K562 (cell line): Measurements from ENCODE around the gene NECTIN2. TPM values are rescaled to one million over a fixed set of nuclear protein-coding genes. Genes with fewer than 3 reads are reported as not detected.
"Not testable (repeated sequence)": the region's sequence is repeated elsewhere in the genome, so short reads cannot be mapped to it uniquely, and the experiment has no call there.

ENCODE experiments used
- ATAC-seq: fragments of 200-7000 bp; cut with Tn5 transposase; 3 replicates; pipeline ENCODE4 v1.9.1; 2020; ENCODE audit warnings: moderate library complexity
- BruUV-seq: library from RNA; stranded (reverse); fragments of 400-500 nt; replicated peaks from 2 replicates; lab custom pipeline; 2021; lab: Mats Ljungman, UMichigan
- CTCF ChIA-PET: fragments of 300-600 bp; formaldehyde crosslinking; extraction: SDS; loops from one replicate; lab custom pipeline; 2021; ENCODE audit warnings: low intra/inter-chr PET ratio; lab: Yijun Ruan, JAX
- POLR2A ChIA-PET: fragments of 300-600, 350-650 bp; sonication (Branson Sonifier 250); formaldehyde crosslinking; extraction: SDS; loops from one replicate; lab custom pipeline; 2021; ENCODE audit warnings: antibody characterized with exemption, inconsistent platforms; lab: Yijun Ruan, JAX
- DNase-seq, 4 experiments: peaks; one replicate each; pipeline versions ENCODE4 v3.0.0 to v3.0.0-alpha.2; 2011 to 2018; ENCODE audit warnings: low spot score in 3 of 4, mixed read lengths in 3 of 4; ENCODE audit errors: extremely low read depth in 1 of 4
- FAIRE-seq: peaks from 2 replicates; lab custom pipeline; 2011; peaks lifted over from hg19 to GRCh38; lab: Jason Lieb, UNC
- H2AFZ ChIP-seq: 2 replicates; pipeline ENCODE4 v1.6.0; 2011; ENCODE audit warnings: low read depth, low read length, control low read depth, inconsistent platforms
- H3K27ac ChIP-seq: fragments of 200-600 bp; 3 replicates; pipeline ENCODE4 v1.8.0; 2011; ENCODE audit warnings: low read depth, mild to moderate bottlenecking, control low read depth, inconsistent platforms, low read length, moderate library complexity, mixed read lengths; ENCODE audit errors: extremely low read depth
- H3K27me3 ChIP-seq, 2 experiments: fragments of 300-600 bp in 1 of 2; 2 replicates in 1 of 2; 3 replicates in 1 of 2; pipeline versions ENCODE4 v1.6.0 to v1.8.0; 2011; ENCODE audit warnings: inconsistent platforms in 2 of 2, low read length in 2 of 2, mild to moderate bottlenecking in 1 of 2, mixed read lengths in 1 of 2, moderate library complexity in 1 of 2; ENCODE audit not compliant: control insufficient read depth in 2 of 2, insufficient read depth in 2 of 2
- H3K36me3 ChIP-seq: fragments of 300-600 bp; 3 replicates; pipeline ENCODE4 v1.8.0; 2011; ENCODE audit warnings: mild to moderate bottlenecking, low read length, inconsistent platforms; ENCODE audit not compliant: control insufficient read depth, insufficient read depth
- H3K4me1 ChIP-seq, 2 experiments: fragments of 200-600 bp in 1 of 2; replicated peaks in 1 of 2; 2 replicates in 1 of 2; 3 replicates in 1 of 2; pipeline versions ENCODE4 v1.5.1 to v1.8.0; 2011; ENCODE audit warnings: inconsistent platforms in 2 of 2, low read length in 2 of 2, mild to moderate bottlenecking in 1 of 2, mixed read lengths in 1 of 2, moderate library complexity in 1 of 2; ENCODE audit not compliant: control insufficient read depth in 2 of 2, insufficient read depth in 2 of 2
- H3K4me2 ChIP-seq: 2 replicates; pipeline ENCODE4 v1.6.1; 2011; ENCODE audit warnings: low read length, control low read depth, inconsistent platforms, mixed read lengths; ENCODE audit not compliant: insufficient read depth
- H3K4me3 ChIP-seq: fragments of 200-600 bp; sonication (generic), shearing (Covaris generic); 2 replicates; pipeline ENCODE4 v1.5.1; 2016; ENCODE audit warnings: control low read depth, inconsistent platforms
- H3K79me2 ChIP-seq: fragments of 200-600 bp; 3 replicates; pipeline ENCODE4 v1.8.0; 2011; ENCODE audit warnings: low read length, inconsistent platforms; ENCODE audit not compliant: control insufficient read depth, insufficient read depth
- H3K9ac ChIP-seq, 2 experiments: 2 replicates each; pipeline versions ENCODE4 v1.6.0 to v1.6.1; 2011; ENCODE audit warnings: low read depth in 2 of 2, low read length in 2 of 2, control low read depth in 1 of 2, inconsistent platforms in 1 of 2, mild to moderate bottlenecking in 1 of 2, mixed read lengths in 1 of 2; ENCODE audit not compliant: insufficient read depth in 1 of 2
- H3K9me1 ChIP-seq: one replicate; pipeline ENCODE4 v1.6.0; 2011; ENCODE audit warnings: inconsistent platforms, mild to moderate bottlenecking, low read length, moderate library complexity; ENCODE audit not compliant: control insufficient read depth, insufficient read depth
- H3K9me3 ChIP-seq: replicated peaks from 2 replicates; pipeline ENCODE4 v1.5.1; 2011; ENCODE audit warnings: low read depth, low read length, inconsistent platforms; ENCODE audit not compliant: control insufficient read depth, insufficient read depth
- H4K20me1 ChIP-seq: replicated peaks from 2 replicates; pipeline ENCODE4 v1.6.1; 2011; ENCODE audit warnings: low read length, inconsistent platforms, mixed read lengths; ENCODE audit not compliant: control insufficient read depth, insufficient read depth
- BCOR ChIP-seq: fragments of 450-650 bp; IDR thresholded peaks from 2 replicates; pipeline ENCODE4 v1.6.1; 2016
- DNMT1 ChIP-seq: fragments of 450-650 bp; IDR thresholded peaks from 2 replicates; pipeline ENCODE4 v1.6.1; 2016; ENCODE audit warnings: antibody characterized with exemption, mild to moderate bottlenecking
- FOXA1 ChIP-seq: fragments of 450-650 bp; IDR thresholded peaks from 2 replicates; pipeline ENCODE4 v1.6.1; 2016; ENCODE audit warnings: mild to moderate bottlenecking, borderline replicate concordance
- HLTF ChIP-seq: fragments of 450-650 bp; IDR thresholded peaks from 2 replicates; pipeline ENCODE4 v1.6.1; 2016
- MYNN ChIP-seq, 2 experiments: sonication (generic); formaldehyde crosslinking in 1 of 2; IDR thresholded peaks; 2 replicates each; pipeline versions ENCODE4 v1.5.0 to v1.6.1; 2016 to 2020; ENCODE audit warnings: antibody characterized with exemption in 1 of 2, missing genetic modification reagents in 1 of 2
- NFRKB ChIP-seq: fragments of 450-650 bp; IDR thresholded peaks from 2 replicates; pipeline ENCODE4 v1.6.1; 2016; ENCODE audit warnings: low read depth
- NR2C1 ChIP-seq, 2 experiments: fragments of 450-650 bp; IDR thresholded peaks; 2 replicates each; pipeline ENCODE4 v1.6.1; 2017; ENCODE audit warnings: mild to moderate bottlenecking in 2 of 2, antibody characterized with exemption in 1 of 2, inconsistent platforms in 1 of 2, missing compliant biosample characterization in 1 of 2, missing genetic modification characterization in 1 of 2
- PHF8 ChIP-seq: fragments of 200-600 bp; sonication (generic); IDR thresholded peaks from 2 replicates; pipeline ENCODE4 v1.6.1; 2012; ENCODE audit warnings: mixed run types, mild to moderate bottlenecking, inconsistent platforms, low read length, moderate library complexity, borderline replicate concordance
- PKNOX1 ChIP-seq: fragments of 450-650 bp; IDR thresholded peaks from 2 replicates; pipeline ENCODE4 v1.6.1; 2016
- SP2 ChIP-seq: IDR thresholded peaks from 2 replicates; pipeline ENCODE4 v1.6.1; 2011; ENCODE audit warnings: mild to moderate bottlenecking, low read depth, low read length, moderate library complexity; ENCODE audit not compliant: poor library complexity, severe bottlenecking; ENCODE audit errors: extremely low read depth
- ZBTB33 ChIP-seq: sonication (generic); formaldehyde crosslinking; IDR thresholded peaks from 2 replicates; pipeline ENCODE4 v1.8.1; 2023; ENCODE audit warnings: mild to moderate bottlenecking, missing genetic modification reagents
- ZNF41 ChIP-seq: fragments of 250-450 bp; sonication (Bioruptor Pico); conservative IDR thresholded peaks from 2 replicates; pipeline ENCODE4 v1.4.0; 2020; ENCODE audit warnings: mild to moderate bottlenecking
- WGBS: fragments of 100-300 bp; shearing (Covaris generic); methylation state at CpG from one replicate; pipeline ENCODE4 v1.1.6; 2016; ENCODE audit warnings: low coverage, mixed read lengths; ENCODE audit not compliant: insufficient coverage; ENCODE audit errors: missing lambda C conversion rate; 5-methylcytosine and 5-hydroxymethylcytosine counted together
- in situ Hi-C: fragments of 300-500 bp; cut with MboI; formaldehyde crosslinking; loops from 4 replicates; pipeline ENCODE4 v1.15.0; 2018; ENCODE audit warnings: inconsistent platforms, mixed read lengths
- intact Hi-C: fragments of 100-400 bp; cut with micrococcal nuclease; formaldehyde crosslinking; loops from 2 replicates; pipeline ENCODE4 v1.14.2; 2022
- polyA plus RNA-seq, 8 experiments: library from polyadenylated mRNA; depleted of rRNA in 4 of 8; stranded (reverse) in 5 of 8; unstranded in 3 of 8; fragments of >200 nt; fragmentation: Nextera tagmentation in 2 of 8; fragmentation: Illumina TruSeq in 1 of 8; extraction: Ambion mirVana in 2 of 8; extraction: Trizol in 1 of 8; gene quantifications; 2 replicates each; pipeline versions ENCODE4 v1.2.1 to v1.2.3, GENCODE V29; 2011 to 2014; ENCODE audit warnings: inconsistent platforms in 1 of 8, missing spikeins in 1 of 8
- total RNA-seq, 7 experiments: library from RNA; depleted of rRNA in 6 of 7; stranded (reverse); fragments of >200 nt in 6 of 7; fragmentation: Illumina TruSeq in 2 of 7; extraction: Trizol in 2 of 7; gene quantifications; 2 replicates each; pipeline versions ENCODE4 v1.2.1 to v1.2.3, GENCODE V29; 2011 to 2021; ENCODE audit warnings: low replicate concordance in 1 of 7

The NECTIN2 gene
- total and polyA plus RNA-seq, 9 of the 15 experiments (the other 6 are each of a cell fraction or from before 2014, with no cell fraction given), result 3.9 to 94.9 (median 34.9) TPM

GRCh38 chr19:44888335-44888734, 42.2 kb downstream of the NECTIN2 start:
- DNase-seq, in situ Hi-C loops, intact Hi-C loops, H3K27ac ChIP-seq, POLR2A ChIA-PET, FAIRE-seq, H3K4me3 ChIP-seq, H4K20me1 ChIP-seq, H3K9me3 ChIP-seq, BruUV-seq, ATAC-seq, H2AFZ ChIP-seq, H3K9me1 ChIP-seq, H3K4me2 ChIP-seq, H3K27me3 ChIP-seq: not testable (repeated sequence)
- Histone ChIP-seq H3K36me3 (peaks cover 36% of the 10 kb centered on the region), H3K4me1 (peaks cover 17 to 27% of the 10 kb centered on the region in 2 experiments), H3K79me2 (peaks cover 25% of the 10 kb centered on the region), H3K9ac (peak overlapping the region in 1 of 2 experiments; percentile 20; a peak in 1 of 4 replicates)
- 73% methylated on average over 4 of the region's 5 CpGs for WGBS
- peak; percentile 68 for TF ChIP-seq NR2C1 (IDR thresholded peaks at IDR 0.05)
- TF ChIP-seq NR2C1 (tag; IDR thresholded peaks at IDR 0.05), result peak; percentile 81
- CTCF ChIA-PET, result interaction anchor here (0.6 kb wide), 1 partner anchor 403 kb away, joined by 4 read pairs; no protein-coding TSS in a partner anchor

GRCh38 chr19:44889830-44890365, 43.8 kb downstream of the NECTIN2 start:
- Histone ChIP-seq H3K9me3 (no peaks in the 10 kb centered on the region; the same call in 1 of the 2 replicates), H3K9ac (peak overlapping the region; percentile 85 to 88), H3K36me3 (peaks cover 48% of the 10 kb centered on the region), H3K27ac (peak overlapping the region; percentile 96), H3K4me2 (peak overlapping the region; percentile 94), H2AFZ (peak overlapping the region; percentile 88), H4K20me1 (0 out of 2 replicates have a peak, but pooled peaks cover 6% of the 10 kb centered on the region), H3K79me2 (peaks cover 39% of the 10 kb centered on the region), H3K9me1 (no peaks in the 10 kb centered on the region), H3K4me1 (peaks cover 17 to 33% of the 10 kb centered on the region in 2 experiments), H3K27me3 (no peaks in the 10 kb centered on the region), H3K4me3 (peak overlapping the region; percentile 46)
- DNase-seq (no peak), ATAC-seq (no peak), FAIRE-seq (no peak)
- 48% methylated on average over 17 of the region's 17 CpGs for WGBS
- intact Hi-C loops, result loop anchor here (2.0 kb wide), 2 partner anchors 25 to 45 kb away; partner anchors contain the start of gene APOC1
- TSS peak; percentile 96 for BruUV-seq
- CTCF ChIA-PET, result no interaction called here
- POLR2A ChIA-PET, result interaction anchor here (0.5 to 1.8 kb wide), 18 partner anchors 10 to 550 kb away, joined by 3 to 9 read pairs (median 4); partner anchors contain the start of gene APOE
- in situ Hi-C loops, result loop anchor here (10.0 kb wide), 1 partner anchor 165 kb away; no protein-coding TSS in a partner anchor
- TF ChIP-seq ZNF41 (no peak), ZBTB33 (CRISPR knock-in tag) (peak; percentile 92), PKNOX1 (no peak), FOXA1 (no peak), BCOR (peak; percentile 65; the same call in 1 of the 2 replicates), MYNN (IDR thresholded peaks at IDR 0.05) (no peak), MYNN (CRISPR knock-in tag; IDR thresholded peaks at IDR 0.05) (no peak), HLTF (peak; percentile 86; the same call in 1 of the 2 replicates), DNMT1 (0 out of 2 replicates have a peak, but pooled peaks have one; percentile 55), NFRKB (peak; percentile 87), PHF8 (peak; percentile 56; the same call in 1 of the 2 replicates), SP2 (no peak)
